ENCODE data around the gene FBN2.

The FBN2 gene

GRCh38 chr5:128538000-128538249, at the start of gene FBN2:
FBN2 (minus strand) TSS chr5:128538245; CDS start chr5:128537603, 642 bp downstream.
- no peak for DNase-seq

- DNase-seq = no peak
Observed at GRCh38 chr5:128587275-128587674, 49.2 kb upstream of the FBN2 start.

DNA sequence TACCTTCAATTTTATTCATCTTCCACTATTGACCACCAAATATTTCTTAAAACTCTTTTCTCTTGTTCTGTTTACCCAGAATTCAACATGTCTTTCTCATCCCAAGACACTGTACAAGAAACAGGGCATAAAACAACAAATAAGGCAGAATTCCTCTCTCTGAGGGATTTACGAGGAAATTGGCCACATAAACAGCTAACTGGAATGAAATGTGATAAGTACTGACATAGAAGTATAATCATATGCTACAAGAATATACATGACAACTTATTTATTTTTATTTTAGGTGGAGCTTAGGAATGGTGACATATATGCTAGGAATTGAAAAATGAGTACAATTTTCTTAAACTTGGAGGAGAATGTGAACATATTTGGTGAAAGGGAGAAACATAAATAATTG, 48.8 kb upstream of the FBN2 start:
- DNase-seq = no peak

DNA sequence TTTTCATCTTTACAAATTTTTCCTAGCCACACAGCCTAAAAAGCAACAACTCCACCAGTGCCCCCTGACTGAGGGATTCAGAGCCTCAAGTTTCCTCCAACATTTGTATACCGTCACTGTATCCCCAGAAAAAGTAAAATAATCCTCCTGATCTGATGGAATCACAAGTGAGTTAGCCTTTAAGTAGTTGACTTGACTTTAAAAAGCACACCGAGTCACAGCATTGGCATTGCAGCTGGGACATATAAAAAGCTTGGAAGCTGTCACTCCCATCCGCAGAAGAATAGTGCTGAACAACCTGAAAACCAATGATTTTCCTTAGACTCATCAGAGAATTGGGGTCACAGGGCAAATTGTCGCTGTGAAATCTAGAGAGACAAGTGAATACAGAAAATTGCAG, 41.6 kb upstream of the FBN2 start:
- no peak for DNase-seq

DNA sequence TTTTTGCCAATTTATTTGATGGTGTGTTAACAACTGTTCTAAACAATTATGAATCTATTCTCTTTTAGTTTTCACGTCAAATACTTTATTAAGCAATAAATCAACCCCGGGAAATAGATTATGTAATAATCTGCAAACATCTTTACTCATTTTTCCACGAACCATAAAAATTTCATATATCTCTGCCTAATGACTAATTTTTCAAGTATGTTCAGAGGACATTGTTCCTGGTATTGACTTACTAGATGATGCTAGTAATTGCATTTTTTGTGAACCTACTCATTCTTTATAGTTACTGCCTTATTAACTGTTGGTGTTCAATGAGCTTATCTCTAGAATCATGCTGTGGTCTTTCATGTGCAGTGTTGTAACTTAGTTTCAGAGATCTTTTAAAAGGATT, 41.0 kb upstream of the FBN2 start:
- DNase-seq = no peak

- no peak for DNase-seq
Observed at GRCh38 chr5:128574041-128574440, 36.0 kb upstream of the FBN2 start.

GRCh38 chr5:128572930-128573319, 34.9 kb upstream of the FBN2 start:
- DNase-seq = no peak

DNA sequence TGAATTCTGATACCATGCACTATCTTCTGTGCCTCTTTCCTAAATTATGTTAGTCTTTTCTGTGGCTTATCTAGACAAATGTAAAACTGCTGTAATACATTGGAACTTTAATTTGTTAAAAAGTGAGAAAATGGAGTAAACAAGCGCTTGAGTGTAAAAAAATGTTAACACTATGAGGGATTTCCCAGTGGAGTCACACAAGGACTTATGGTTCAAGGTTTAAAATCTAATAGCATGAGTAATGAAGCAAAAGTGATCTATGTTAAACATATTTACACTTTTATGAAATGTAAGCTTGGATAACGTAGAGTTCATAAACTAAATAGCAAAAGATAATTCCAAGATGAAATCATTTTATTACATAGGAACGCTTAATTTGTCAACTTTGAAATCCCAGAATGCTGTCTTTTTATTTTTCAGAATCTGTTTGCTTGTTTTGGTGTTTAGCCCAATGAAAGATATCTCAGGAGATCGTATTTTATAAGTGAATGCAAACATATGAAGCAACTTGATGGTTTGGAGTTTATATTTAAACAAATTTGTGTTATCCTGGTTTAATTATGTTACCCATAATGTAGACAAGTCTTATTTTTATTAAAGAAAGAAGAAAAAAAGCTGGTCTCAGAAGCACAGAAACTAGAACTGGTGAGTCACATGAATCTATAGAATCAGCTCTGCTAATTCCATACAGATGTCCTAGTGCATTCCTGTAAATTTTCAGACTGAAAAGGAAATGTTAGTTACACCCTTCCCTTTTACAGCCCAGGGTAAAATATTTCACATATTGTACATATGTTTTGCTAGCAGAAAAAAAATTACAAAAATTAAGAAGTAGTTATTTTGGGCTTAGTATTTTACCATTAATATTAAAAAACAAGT, 34.2 kb upstream of the FBN2 start:
- no peak for DNase-seq

DNA sequence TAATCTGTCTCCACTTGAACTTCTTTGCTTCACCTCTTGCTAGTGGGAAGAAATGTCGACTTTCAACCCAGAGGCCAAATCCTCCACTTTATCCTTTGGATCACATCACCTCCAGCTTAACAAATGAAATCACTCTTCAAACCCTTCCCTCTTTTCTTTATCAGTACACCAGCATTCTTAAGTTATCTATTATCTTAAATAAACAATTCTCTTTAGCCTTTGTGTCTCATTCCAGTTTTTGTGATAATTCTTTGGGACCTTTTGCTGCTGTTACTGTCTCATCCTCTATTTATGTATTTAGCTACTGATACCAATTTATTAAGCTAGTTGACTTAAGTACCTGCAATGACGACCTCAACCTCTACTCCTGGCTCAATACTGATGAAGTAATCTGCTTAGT, 28.1 kb upstream of the FBN2 start:
- DNase-seq = no peak

- no peak for DNase-seq
Observed at GRCh38 chr5:128559300-128560297, 21.6 kb upstream of the FBN2 start.

- DNase-seq = no peak
Observed at GRCh38 chr5:128553747-128554146, 15.7 kb upstream of the FBN2 start.

- DNase-seq = no peak
Observed at GRCh38 chr5:128551476-128551875, 13.4 kb upstream of the FBN2 start.

GRCh38 chr5:128549496-128549895, 11.5 kb upstream of the FBN2 start:
- no peak for DNase-seq

- DNase-seq = no peak
Observed at GRCh38 chr5:128546658-128547281, 8.7 kb upstream of the FBN2 start.

DNA sequence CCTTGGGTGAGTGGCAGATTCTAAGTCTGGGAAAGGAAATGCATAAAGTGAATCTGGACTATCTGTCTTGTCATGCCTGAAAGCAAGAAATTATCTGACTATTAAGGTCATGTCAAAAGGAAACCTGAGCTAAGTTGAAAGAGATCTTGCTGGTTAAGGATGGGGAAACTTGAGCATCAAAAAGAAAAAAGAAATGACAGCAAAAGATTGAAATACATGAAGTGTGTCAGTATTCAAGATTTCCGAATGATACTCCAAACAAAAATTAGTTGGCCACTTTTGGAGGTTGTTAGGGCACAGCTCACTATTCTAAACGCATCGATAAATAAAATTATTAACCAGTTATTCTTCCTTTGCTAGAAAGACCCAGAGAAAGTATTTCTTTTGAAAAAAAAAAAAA, 3.3 kb upstream of the FBN2 start:
- no peak for DNase-seq

GRCh38 chr5:128539038-128539429, 989 bp upstream of the FBN2 start:
- DNase-seq = peak; percentile 9

DNA sequence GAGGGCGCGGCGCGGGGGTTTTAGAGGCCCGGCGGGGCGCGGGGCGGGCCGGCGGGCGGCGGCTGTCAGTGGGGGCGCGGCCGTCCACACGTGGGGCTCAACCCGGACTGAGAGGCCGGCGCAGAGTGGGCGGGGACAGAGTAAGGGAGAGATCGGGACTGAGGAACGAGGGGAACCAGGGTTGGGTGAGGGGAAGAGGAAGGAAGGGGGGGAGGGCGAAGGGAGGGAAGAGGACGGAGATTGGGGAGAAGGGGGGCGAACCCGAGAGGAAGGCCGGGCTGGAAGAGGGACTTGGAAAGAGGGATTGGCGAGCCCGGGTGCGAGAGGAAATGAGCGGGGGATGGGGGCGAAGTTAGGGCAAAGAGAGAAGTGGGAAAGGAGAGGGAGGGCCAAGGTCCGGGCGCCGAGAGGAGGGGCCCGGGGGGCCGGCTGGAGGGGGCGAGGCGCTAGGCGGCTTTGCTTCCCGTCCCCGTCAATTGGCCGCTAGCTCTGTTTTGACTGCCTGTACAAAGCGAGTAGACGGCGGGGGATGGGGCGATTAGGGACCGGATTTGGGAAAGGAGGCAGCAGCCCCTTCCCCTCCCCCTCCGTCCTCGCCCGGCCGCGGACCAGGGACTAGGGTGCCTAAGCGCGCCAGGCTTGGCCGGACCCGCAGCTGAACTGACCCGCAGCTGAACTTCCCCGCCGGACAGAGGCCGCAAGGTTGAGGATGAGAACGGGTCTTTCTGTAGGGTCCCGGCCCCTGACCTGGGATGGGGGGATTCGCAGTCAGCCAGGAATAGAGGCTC, 399 bp upstream of the FBN2 start:
- DNase-seq = peak; percentile 84

- DNase-seq = peak; percentile 38
Observed at GRCh38 chr5:128537221-128537999, 635 bp downstream of the FBN2 start.

- DNase-seq = peak; percentile 3
Observed at GRCh38 chr5:128536254-128537220, 1.5 kb downstream of the FBN2 start.

- no peak for DNase-seq
Observed at GRCh38 chr5:128535251-128535650, 2.8 kb downstream of the FBN2 start.

- peak; percentile 87 for DNase-seq
Observed at GRCh38 chr5:128534726-128535125, 3.3 kb downstream of the FBN2 start.

Measured in NCI-H774 (cell line).